Superior temporal gyrus (tissue), 1 donor: ENCODE data around the gene CHMP4A.
A peak's percentile ranks its signal among the peaks of the same experiment; 100 is the strongest.

Source experiments
- DNase-seq: peaks from one replicate; pipeline ENCODE4 v3.0.0-alpha.2; 2016; ENCODE audit errors: extremely low spot score

Gene CHMP4A

GRCh38 chr14:24196071-24197055 lies 16.9 kb downstream of the CHMP4A start:
- no peak for DNase-seq

GRCh38 chr14:24195186-24196070 lies 17.9 kb downstream of the CHMP4A start, which contains the start of gene TM9SF1:
Gene TM9SF1, minus strand, starts transcription at chr14:24195441. Its CDS starts 422 bp downstream, at chr14:24195019.
- DNase-seq, result peak; percentile 78

DNA sequence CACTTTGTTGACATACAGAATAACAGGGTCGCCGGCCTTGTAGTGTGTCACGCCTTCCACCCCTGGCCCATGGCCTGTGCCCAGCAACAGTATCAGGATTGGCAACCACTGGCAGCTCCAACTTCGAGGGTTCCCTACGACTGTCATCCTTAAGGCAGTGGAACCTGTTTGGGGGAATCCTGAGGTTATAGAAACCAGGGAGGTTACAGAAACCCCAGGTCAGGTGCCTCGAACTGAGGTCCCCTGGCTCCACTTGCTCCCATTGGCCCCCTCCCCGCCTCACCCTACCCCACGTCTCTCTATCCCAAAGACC lies 18.5 kb downstream of the CHMP4A start:
- no peak for DNase-seq

DNA sequence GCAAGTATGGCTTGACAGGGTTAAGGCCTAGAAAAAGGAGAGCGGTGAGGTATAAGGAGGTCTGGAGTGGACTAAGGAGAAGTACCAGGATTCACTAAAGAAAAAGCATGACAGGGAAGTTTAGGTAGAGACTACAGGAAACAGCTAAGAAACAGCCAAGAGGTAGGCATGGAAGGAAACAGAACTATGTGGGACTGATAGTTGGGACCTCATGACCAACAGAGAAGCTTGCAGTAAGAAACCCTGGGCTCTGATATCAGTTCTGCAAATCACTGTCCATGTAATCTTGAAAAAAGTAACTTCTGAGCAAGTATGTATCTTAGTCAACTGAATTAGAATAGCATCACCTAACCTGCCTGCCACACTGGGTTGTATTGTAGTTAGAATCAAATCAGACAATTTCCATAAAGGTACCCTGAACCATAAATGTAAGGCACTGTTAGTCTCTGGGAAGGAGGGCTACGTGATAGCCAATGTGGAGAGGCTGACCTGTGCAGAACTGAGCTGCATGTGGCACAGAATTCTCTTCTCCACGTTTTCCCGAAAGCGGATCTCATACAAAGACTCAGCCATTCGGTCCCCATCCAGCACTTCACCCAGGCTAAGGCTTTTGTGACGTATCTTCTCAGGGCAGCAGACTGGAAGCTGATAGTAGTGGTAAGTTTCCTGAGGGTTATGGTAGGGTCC lies 19.0 kb downstream of the CHMP4A start:
- DNase-seq, result no peak

DNA sequence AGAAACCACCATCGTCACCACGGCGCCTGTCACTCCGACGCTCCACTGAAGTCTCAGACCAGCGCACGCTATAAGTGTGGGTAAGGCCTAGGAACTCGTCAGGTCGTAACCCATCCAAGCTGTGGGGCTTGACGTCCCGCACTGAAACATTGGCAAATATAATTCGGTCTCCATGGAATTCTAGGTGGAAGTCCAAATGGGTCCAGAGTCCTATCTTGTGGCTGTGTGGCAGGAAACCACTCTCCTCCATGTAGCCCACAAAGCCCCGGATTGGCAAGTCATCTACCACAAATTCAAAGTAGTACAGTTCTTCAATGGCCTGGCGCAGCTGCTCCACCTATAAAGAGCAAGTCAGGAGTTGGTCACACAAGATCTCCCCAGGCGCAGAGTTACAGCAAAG lies 20.4 kb downstream of the CHMP4A start:
- no peak for DNase-seq

- no peak for DNase-seq
Observed at GRCh38 chr14:24190416-24190815, 22.9 kb downstream of the CHMP4A start.

DNA sequence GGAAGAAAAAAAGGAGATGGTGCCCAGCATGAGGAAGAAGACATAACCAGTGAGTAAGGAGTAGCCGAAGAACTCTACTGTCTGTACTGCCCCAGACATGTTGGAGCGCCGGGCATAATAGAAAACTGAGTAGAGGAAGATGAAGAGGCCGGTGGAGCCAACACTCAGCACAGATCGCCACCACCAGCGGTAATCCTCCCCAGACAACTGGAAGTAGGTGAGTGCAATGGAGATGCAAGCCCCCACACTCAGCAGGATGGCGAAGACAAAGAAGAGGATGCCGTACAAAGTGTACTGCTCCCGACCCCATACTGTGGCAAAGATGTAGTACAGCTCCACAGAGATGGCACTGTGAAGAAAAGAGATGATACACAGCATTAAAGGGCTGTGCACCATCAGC lies 23.8 kb downstream of the CHMP4A start:
- DNase-seq, result no peak

DNA sequence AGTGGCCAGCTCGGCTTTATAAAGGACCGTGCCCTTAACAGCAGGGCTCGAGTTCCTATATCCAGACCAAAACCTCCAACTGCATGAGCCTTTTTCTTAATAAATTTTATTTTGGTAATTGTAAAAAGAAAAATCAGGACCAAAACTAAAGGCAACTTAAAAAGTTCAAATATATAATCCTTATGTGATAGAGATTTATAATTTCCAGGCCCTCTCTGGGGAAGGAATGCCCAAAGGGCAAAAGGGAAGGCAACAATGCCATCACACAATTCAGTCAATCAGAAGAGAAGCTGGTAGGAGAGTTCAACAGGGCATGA lies 24.3 kb downstream of the CHMP4A start:
- DNase-seq, result no peak

DNA sequence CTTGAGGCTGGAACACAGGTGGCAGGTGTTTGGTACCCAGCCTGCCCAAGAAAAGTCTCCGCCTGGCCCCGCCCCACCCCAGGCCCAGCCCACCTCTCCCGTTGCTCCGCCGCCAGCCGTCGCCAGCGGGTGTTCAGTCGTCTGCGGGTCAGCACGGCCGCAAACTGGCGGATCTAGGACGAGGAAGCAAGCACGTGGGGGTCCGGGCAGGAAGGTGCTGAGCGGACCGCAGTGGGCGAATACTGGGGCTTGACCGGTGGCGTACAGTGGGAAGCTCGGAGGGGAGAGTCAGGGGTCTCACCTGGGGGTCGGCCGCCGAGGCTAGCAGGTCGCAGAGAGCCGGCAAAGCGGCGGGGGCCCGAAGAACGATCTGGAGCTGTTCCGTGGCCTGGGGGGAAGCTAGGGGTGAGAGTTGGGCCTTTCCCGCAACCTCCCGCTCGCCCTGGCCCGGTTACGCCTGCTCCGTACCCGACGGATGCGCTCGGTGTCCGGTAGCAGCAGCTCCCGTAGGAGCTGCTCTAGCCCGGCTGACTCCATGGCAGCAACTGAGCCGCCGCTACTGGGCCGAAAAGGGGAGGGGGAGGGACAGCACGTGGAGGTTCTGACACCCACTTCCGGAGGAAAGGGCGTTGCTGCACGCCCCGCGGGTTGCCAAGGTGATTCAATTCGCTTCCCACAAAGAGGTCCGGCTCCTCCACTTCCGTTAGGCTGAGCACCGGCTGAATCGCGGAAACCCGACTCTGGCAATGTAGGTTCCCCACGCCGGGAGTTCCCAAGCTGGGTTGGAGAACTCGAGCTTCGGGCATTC lies 24.8 kb downstream of the CHMP4A start, which contains the start of gene IPO4:
TSS of gene IPO4 (minus strand) at position 566 of the 808 bp plus-strand sequence. CDS start at position 537, 29 bp downstream.
- DNase-seq, result peak; percentile 97

DNA sequence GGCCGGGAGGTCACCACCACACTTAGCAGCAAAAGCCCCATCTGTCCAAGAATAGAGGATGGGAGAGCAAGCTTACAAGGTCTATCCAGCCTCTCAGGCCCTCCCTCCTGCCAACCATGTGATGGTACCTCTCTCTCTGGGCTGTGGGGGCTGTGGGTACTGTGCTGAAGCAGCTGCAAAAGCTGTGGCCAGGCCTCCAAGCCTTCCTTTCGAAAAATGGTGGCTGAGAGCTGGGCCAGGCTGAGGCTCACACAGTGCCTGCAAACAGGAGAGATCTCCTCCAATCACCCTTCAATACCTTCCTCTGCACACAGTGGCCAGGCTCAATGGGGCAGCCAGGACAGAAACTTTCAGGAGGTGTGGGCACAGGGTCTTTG lies 25.8 kb downstream of the CHMP4A start:
- DNase-seq, result no peak

DNA sequence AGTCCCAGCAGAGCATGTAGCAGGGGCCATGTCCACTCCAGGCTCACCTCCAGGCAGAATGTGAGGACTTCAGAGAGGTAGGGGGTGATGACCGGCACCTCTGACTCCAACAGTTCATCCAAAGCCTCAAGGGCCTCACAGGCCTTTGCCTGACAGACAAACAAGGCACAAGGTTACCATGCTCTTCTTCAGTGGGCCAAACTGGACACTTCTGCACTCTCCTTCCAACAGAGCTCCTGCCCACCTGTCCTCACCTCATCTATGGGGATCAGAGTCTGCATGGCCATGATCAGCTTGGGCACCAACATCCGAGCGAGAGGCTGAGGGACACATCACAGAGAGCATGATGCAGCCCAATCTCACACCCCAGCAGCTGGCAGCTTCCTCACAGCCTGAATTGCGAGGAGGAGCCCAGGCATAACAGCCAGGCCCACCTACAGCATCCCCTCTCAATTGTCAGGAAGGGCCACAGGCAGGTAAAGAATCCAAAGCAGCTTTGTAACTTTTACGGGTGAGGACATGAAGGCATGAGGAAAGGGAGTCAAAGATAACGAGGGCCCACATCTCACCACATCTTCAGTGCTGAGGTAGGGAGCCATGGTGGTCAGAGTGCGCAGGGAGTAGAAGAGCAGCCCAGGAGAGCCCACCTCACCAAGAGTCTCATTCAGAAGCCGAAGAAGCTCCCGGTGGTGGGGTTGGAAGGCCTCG lies 26.3 kb downstream of the CHMP4A start:
- DNase-seq, result no peak

DNA sequence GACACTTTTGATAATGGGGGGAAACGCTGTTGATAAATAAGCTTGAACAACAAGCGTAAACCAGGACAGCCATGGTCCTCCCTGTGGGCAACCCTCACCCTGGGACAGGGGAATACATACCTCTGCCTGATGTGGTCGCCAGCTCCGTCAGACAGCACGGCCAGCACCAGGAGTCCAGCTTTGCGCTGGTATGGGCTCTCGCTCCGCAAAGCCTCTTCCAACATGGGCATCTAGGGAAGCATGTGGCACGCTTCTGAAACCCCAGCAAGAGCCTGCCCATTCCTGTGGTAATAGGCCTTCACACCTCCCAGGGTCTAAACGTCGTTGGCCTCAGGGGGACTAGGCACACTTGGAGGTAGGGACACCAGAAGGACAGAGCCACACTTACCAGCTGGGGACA lies 27.5 kb downstream of the CHMP4A start:
- DNase-seq, result no peak

- DNase-seq, result no peak
Observed at GRCh38 chr14:24185026-24185425, 28.3 kb downstream of the CHMP4A start.

DNA sequence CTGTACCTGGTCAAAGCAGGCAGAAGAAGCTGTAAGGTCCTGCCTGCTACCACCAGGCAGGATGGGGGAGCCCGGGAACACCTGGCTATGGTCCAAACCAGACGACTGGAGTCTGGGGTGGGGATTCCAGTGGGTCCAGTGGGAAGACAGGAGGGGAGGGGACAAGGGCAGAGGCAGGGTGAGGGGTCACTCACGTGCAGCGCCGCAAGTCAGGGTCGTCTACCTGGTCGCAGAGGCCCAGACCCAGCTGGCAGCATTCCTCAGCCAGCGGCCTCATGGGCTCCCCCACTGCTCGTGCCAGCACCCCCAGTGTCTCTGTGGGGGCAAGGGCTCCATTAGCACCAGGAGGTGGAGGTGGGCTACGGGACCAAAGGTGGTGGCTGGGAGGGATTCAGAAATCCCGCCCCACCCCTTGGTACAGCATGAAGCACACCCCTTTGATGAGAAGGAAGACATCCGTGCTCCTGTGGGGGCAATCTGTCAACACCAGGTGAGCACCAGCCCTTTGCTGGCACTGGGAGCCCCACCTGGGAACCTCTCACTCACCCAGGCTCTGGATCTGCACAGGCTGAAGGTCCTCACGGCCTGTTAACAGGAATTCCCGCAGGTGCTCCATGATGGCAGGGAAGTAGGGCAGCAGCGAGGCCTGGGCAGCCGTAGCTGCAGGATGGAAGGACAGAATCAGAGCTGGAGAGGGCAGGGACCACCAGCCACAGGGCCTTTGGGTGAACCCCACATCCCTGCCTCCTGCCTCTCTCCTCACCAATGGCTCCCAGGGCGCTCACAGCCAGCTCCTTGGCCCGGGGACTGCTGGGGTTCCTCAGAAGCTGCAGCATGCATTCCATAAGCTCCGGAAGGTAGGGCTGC lies 29.0 kb downstream of the CHMP4A start:
- no peak for DNase-seq

DNA sequence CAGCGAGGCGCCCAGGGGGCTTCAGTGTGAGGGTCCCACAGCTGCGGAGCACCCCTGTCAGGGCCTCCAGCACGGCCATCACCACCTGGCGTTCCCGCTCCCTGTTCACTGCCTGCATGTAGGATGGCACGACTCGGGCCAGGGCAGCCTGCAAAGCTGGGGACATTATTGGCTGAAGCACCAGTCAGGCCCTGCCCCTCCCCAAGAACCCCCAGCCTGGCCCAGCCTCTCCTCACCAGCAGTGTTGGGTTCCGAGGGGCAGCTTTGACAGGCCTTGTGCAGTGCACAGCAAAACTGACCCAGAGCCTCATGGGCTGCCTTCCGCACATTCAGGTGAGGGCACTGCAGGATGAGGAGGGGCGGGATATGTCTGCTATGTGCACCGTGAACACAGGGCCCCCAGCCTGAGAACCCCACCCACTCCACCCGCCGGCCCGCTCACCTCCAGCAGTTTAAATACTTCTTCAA lies 30.2 kb downstream of the CHMP4A start:
- DNase-seq, result no peak

GRCh38 chr14:24182110-24182882 lies 31.0 kb downstream of the CHMP4A start:
- DNase-seq, result no peak

DNA sequence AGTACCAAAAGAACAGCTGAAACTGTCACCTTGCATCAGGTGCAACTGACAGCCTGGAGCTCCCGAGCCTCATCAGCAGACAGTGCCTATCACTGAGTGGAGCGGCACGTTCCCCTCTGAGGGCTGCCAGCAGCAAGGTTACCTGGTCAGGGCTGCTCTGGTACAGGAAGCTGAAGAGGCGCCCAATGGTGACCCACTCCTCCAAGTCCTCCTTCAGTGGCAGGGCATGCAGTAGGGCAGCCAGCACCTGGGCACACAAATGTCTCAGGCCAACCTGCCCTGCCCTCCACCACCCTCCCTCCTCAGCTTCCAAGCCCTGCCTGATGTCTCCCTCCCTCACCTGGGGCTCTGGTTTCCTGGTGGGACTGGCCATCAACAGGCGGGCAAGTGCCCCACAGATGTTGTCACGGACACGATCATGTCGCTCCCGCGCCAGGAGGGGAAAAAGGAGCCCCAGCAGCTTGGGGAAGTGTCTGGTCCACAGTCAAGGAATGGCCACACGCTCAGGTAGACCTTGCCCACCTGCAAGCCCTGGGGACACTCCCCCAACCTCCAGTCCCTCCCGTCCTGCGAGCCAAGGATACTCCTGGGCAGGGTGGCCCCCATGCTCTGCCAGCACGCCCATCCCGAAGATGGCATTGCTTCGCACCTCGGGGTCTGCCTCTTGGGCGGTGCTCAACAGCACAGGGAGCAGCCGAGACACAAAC lies 31.8 kb downstream of the CHMP4A start:
- no peak for DNase-seq
